H1 (cell line): ENCODE results near the gene CYP27C1.

Experiments used
- ASH2L ChIP-seq: fragments of 200-600, 300-600 bp; sonication (generic); IDR thresholded peaks from one replicate; pipeline ENCODE4 v1.7.1; 2017; ENCODE audit warnings: low read length
- BRCA1 ChIP-seq: IDR thresholded peaks from 2 replicates; pipeline ENCODE4 v1.6.1; 2012; ENCODE audit warnings: low read depth, low read length, improper control_type of control experiment
- CTCF ChIP-seq, 3 experiments: IDR thresholded peaks; 1 replicate in 2 of 3; 2 replicates in 1 of 3; pipeline versions ENCODE4 v1.5.1 to v1.6.1; 2011; ENCODE audit warnings: low read length in 3 of 3, mild to moderate bottlenecking in 3 of 3, inconsistent platforms in 2 of 3, low read depth in 1 of 3, moderate library complexity in 1 of 3; ENCODE audit not compliant: insufficient read depth in 1 of 3; ENCODE audit errors: control extremely low read depth in 1 of 3
- POLR2A ChIP-seq, 2 experiments: IDR thresholded peaks; 1 replicate in 1 of 2; 2 replicates in 1 of 2; pipeline ENCODE4 v1.6.1; 2011; ENCODE audit warnings: low read depth in 2 of 2, low read length in 2 of 2, mild to moderate bottlenecking in 2 of 2; ENCODE audit errors: control extremely low read depth in 1 of 2
- SUZ12 ChIP-seq: fragments of 200-600 bp; sonication (generic); IDR thresholded peaks from 2 replicates; pipeline ENCODE4 v1.6.1; 2012; ENCODE audit warnings: mild to moderate bottlenecking, inconsistent platforms, low read length, moderate library complexity, mixed read lengths

DNA sequence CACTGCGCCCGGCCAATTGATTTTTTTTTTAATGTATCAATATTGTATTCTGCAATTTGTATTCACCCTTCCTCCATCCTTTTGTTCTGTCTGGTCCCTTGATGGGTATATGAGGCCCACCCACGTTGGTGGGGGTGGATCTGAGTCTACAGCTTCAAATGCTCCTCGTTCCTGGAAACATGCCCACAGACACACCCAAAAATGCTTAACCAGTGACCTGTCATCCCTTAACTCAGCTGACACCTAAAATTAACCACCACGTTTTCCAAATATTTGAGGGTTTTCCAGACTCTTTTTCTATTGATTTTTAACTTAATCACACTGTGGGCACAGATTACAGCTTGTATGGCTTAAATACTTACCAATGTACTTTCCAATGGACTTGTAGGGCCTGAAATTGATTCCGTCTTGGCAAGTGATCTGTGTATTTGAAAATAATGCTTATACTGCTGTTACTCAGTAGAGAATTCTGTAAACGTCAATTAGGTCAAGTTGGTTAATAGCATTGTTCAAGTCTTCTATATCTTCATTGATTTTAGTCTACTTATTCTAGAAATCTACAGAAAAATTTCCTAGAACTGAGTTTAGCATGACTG lies 34.4 kb upstream of the CYP27C1 start:
- TF ChIP-seq CTCF (IDR thresholded peaks at IDR 0.05; ENCODE audit: control extremely low read depth in 1 of 3, insufficient read depth in 1 of 3, low read depth in 1 of 3, low read length in 3 of 3) (no peak), POLR2A (IDR thresholded peaks at IDR 0.05; ENCODE audit: control extremely low read depth in 1 of 2, low read depth in 2 of 2, low read length in 2 of 2) (no peak), BRCA1 (no peak), SUZ12 (no peak), ASH2L (no peak)
